ENCODE measurements around the gene KRTAP20-4.

DNA sequence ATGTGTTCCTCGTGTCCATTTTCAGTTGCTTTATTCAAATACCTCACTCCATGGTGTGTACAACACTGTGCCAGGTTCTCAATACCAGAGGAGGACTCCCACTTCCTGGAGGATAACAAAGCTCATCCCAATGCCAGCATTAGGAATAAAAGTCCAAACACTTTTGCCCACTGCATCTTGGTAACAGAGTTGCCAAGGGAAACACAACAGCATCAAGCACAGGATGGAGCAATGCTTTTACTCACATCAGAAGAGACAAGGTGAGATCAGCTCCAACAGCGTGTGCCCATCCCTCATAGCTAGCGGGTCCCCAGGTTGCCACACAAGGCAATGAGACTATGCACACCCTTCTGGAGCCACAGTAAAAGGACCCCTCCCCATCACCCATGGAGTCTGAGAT is 2.9 kb downstream of the KRTAP20-4 start:
- TF ChIP-seq POLR2A (IDR thresholded peaks at IDR 0.05), result no peak
- TF ChIP-seq POLR2AphosphoS5 (IDR thresholded peaks at IDR 0.05), result no peak
- TF ChIP-seq, protein P1, sequence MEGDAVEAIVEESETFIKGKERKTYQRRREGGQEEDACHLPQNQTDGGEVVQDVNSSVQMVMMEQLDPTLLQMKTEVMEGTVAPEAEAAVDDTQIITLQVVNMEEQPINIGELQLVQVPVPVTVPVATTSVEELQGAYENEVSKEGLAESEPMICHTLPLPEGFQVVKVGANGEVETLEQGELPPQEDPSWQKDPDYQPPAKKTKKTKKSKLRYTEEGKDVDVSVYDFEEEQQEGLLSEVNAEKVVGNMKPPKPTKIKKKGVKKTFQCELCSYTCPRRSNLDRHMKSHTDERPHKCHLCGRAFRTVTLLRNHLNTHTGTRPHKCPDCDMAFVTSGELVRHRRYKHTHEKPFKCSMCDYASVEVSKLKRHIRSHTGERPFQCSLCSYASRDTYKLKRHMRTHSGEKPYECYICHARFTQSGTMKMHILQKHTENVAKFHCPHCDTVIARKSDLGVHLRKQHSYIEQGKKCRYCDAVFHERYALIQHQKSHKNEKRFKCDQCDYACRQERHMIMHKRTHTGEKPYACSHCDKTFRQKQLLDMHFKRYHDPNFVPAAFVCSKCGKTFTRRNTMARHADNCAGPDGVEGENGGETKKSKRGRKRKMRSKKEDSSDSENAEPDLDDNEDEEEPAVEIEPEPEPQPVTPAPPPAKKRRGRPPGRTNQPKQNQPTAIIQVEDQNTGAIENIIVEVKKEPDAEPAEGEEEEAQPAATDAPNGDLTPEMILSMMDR (IDR thresholded peaks at IDR 0.05), result no peak

Data from breast epithelium (tissue), 3 donors.